ENCODE results near the gene NCF1.
"Not testable (repeated sequence)": the region's sequence is repeated elsewhere in the genome, so short reads cannot be mapped to it uniquely, and the experiment has no call there.

Gene NCF1

DNA sequence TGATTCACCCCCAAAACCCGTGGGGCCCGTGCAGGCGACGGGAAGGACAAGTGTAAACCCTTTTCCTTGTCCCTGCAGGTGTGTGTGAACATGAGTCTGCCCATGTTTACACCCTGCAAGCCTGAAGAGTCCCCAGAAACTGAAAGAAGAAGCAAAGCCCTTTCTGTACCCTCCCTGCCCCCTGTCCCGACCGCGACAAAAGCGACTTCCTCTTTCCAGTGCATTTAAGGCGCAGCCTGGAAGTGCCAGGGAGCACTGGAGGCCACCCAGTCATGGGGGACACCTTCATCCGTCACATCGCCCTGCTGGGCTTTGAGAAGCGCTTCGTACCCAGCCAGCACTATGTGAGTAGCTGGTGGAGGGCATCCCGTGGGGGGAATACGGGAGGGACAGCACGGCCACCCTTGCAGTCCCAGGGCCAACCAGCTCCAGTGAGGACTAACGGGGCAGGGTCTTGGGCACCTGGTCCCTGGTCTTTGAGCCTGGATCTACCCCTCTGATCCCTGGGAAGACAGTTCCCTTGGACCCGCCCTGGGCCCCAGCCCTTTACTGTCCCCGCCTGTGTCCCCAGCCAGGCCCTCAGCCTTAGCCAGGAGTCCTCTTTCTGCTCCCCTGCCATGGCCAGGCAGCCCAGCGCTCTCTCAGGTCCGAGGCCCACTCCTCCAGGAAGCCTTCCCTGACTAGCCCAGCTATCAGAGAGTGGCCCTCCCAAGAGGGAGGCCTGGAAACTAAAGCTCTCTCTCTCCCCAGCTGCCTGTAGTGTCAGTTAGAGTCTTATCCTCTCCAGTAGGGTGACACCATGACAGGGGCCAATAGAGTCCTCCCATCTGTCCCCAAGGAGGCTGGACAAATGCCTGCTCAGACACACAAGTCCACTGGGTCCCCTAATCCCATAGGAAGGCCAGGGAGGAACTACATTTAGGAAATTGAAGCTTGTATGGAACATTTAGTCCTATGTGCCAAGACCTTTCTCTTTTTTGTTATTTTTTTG, at the start of gene NCF1:
NCF1 (plus strand) TSS at position 252 of the 991 bp plus-strand sequence; CDS start at position 273, 21 bp downstream.
- DNase-seq (ENCODE audit: low spot score), result not testable (repeated sequence)

DNA sequence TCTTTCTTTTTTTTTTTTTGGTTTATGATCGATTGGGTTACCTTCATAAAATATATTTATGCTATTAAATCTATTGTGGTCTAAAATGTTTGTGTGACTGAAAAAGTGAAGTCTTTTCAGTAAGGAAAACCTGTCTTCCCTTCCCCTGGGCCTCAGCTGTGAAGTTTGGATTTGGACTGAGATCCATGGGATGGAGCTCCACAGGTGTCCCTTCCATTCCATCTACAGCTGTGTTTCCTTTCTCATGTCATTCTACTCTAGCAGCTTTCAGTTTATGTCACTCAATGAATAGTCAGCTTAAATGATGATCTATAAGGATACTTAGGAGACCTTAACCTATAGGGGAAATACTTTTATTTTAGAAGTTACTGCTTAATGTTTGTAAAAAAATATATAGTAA, 48.0 kb upstream of the NCF1 start:
- DNase-seq (ENCODE audit: low spot score), result no peak

DNA sequence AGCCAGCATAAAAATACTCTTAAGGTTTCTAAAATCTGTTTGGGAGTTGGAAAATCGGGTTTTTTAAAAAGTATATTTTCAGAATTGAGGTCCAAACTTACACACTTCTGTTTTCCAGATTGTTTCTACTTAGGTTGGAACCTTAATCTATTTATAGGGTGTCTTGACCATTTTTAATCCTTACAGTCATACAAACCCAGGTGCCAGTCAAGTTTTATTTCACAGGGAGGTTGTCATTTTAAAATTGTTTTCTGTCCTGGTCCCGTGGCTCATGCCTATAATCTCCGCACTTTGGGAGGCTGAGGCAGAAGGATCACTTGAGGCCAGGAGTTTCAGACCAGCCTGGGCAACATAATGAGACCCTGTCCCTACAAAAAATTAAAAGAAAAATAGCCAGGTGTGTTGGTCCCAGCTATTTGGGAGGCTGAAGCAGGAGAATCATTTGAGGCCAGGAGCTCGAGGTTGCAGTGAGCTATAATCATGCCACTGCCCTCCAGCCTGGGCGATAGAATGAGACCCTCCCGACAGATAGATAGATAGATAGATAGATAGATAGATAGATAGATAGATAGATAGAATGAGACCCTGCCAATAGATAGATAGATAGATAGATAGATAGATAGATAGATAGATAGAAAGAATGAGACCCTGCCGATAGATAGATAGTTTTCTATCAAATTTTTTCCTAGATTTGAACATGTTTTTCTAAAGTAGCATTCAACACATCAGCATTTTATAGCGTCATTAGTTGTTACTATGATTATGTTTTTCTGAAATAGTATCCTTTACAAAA, 47.3 kb upstream of the NCF1 start:
- DNase-seq (ENCODE audit: low spot score), result no peak

DNA sequence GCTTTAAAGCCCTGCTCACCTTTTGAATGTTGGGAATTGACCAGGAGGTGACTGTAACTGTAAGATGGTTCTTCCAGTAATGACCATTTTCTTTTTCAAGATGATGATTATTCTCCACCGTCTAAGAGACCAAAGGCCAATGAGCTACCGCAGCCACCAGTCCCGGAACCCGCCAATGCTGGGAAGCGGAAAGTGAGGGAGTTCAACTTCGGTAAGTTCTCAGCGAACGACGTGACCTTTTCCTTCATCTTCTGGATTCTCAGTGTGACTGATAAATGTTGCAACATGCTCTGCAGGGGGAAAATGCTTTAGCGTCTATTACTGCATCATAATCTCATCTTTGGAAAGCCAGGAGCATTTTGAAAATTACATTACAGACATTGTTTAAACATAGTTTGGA, 45.1 kb upstream of the NCF1 start:
- DNase-seq (ENCODE audit: low spot score), result not testable (repeated sequence)

DNA sequence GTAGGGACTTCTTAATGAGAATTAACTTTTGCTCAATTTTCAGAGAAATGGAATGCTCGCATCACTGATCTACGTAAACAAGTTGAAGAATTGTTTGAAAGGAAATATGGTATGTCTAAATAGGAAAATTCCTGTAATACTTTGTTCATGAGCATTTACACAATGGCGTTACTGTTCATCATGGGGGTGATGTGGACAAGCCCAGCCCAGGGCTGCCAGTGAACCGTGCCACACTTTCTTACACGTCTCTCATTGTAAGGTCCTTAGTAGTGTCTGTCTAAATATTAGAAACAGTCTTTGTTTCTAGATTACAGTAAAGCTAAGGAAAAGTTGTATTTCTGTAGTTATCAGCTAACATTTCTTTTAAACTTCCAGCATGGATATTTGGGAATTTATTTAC, 43.6 kb upstream of the NCF1 start:
- not testable (repeated sequence) for DNase-seq (ENCODE audit: low spot score)

DNA sequence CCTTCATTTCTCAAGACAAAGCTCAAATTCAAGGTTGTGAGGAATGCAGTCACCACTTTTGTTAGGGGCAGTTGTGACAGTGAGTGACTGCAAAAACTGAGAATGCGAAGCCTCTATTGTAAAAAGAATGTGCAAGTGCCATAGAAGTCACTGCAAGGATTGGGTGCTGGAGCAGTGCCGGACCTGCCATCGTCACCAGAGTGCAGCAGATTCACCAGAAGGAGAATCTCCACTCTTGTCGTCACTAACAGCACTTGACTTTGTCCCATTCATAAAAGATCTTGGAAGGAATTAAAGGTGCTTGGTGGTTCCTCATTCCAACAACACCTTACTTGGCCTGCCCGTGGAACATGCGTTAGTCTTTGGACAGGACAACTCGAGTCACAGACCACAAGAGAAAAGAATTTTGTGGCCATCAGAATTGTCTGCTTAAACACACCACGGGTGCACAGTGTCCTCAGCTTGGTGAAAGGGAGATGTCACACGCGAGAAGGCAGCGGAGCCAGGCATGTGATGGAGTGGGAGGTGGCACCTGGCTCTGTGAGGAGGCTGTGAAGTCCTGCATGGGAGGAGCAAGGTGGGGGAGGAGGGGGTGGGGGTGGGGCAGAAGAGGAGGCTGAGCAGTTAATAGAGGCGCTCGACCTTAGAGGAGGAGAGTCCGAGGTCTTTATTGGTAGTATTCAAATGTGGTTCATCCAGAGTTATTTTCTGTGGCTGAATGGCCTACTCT, 33.7 kb upstream of the NCF1 start:
- not testable (repeated sequence) for DNase-seq (ENCODE audit: low spot score)

DNA sequence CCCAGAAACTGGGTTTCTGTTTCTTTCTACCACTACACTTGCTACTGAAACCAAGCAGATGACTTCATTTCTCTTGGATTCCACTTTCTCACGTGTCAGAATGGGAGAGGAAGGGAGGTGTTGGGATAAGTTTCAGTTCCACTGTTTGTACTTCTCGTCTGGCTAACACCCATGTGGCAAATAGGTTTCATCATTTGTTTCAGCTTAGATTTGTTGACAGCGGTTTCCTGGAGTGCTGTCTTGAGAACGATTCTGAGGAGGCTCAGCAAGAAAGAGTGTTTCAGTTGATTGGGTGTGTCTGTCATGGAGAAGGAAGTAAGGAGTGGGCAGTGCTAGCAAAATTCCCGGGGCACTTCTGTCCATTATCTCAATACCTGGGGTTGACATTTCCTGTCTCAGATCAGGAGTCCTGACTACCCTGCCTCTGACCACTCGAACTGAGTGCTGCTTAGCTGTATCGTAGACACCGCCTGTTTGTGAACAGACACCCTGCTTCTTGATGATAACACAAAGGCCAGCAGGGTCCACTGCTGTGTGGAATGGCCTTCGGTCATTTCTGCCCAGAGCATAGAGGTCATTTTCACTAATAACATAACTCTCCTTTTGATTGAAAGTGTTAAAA, 29.8 kb upstream of the NCF1 start:
- not testable (repeated sequence) for DNase-seq (ENCODE audit: low spot score)

DNA sequence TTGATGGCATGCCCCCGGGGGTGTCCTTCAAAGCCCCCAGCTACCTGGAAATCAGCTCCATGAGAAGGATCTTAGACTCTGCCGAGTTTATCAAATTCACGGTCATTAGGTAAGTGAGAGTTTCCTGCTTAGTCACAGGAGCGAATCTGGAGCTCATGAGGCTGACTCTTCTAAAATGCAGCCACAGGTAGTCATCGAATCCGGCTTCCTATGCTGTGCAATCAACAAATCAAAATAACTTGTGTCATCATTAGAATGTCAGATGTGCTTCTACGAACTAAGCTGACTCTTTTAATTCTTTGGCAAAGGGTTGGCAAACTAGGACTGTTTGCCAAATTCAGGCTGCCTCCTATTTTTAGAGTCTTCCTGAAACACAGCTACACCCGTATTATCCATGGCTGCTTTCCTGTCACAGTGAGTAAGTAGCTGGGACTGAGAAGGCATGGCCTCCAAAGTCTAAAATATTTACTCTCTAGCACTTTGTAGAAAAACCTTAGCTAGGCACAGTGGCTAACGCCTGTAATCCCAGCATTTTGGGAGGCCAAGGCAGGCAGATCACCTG, 19.8 kb upstream of the NCF1 start:
- DNase-seq (ENCODE audit: low spot score), result not testable (repeated sequence)

DNA sequence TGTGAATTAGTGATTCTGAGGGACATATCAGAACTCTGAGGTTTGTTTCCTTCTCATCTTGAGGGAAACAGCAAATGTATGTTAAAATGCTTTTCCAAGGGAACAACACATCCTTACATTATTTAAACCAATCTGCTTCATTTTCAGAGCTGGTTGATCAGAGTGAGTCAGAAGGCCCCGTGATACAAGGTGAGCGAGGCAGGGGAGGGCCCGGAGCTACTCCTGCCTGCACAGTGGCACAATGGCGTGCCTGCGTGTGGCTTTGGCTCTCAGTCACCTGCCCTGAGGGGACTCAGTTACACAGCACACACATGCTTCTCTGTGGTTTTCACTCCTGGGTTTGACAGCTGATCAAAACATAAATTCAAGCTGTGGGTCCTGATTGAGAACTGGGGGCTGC, 17.1 kb upstream of the NCF1 start:
- DNase-seq (ENCODE audit: low spot score), result not testable (repeated sequence)

DNA sequence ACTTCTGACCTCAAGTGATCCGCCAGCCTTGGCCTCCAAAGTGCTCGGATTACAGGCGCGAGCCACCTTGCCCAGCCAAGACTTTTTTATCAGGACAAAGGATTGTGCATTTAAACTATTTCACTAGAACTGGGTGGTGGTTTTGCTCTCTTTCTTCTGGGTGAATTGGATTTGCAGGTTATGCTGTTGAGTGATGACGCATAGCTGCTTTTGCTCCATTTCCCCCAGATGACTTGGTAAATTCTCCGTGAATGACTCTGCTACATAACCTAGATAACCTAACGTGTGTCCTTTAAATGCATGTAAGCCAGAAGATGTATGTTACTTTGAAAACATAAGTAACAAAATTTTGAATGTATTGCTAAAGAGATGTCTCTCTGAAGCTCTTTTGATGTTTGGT, 15.5 kb upstream of the NCF1 start:
- not testable (repeated sequence) for DNase-seq (ENCODE audit: low spot score)

DNA sequence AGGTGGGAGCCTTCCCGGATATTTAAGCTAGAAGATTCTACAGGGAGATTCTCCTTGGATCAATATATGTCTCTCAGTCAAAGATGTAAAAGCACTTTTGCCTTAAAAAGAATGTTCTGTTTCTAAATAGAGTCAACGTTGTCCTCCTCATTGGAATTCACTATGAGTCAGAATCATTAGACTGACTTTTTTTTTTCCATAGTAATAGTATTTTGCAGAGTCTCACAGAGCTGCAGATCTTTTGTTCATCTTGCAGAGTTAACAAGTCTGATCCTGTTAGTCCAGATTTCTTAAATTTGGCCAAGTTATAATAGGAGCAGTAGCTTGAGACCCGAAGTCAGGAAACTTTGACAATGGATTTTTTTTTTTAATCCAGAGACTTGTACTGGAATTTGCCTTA, 14.8 kb upstream of the NCF1 start:
- not testable (repeated sequence) for DNase-seq (ENCODE audit: low spot score)

DNA sequence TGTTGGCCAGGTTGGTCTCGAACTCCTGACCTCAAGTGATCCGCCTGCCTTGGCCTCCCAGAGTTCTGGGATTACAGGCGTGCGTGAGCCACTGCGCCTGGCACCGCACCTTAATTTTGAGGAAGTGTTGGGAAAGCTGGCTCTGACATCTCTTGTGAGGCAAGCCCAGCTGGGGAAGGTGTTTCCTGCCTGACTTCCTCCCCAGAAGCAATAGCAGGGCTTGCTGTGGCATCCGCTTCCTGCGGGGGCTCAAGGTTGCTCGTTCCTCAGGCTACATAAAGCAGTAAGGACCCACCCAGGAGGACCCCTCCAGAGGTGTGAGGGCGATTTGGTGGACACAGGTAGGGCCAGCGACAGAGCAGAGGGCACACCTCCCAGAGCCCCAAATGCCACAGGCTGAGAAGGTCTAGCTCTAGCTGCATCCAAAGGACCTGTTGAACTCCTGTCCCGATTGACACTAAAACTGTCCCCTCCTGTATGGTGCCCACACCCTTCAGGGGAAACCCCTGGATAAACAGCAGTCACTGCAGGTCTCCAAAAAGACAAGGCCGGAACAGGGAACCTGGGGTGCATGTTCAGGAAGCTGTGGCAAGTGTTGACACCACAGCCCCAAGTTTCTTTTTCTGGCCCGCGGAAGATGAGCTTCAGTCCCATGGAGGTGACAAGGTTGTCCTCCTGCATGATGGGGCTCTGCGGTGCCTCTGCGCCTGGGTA, 8.4 kb upstream of the NCF1 start:
- DNase-seq (ENCODE audit: low spot score), result not testable (repeated sequence)

DNA sequence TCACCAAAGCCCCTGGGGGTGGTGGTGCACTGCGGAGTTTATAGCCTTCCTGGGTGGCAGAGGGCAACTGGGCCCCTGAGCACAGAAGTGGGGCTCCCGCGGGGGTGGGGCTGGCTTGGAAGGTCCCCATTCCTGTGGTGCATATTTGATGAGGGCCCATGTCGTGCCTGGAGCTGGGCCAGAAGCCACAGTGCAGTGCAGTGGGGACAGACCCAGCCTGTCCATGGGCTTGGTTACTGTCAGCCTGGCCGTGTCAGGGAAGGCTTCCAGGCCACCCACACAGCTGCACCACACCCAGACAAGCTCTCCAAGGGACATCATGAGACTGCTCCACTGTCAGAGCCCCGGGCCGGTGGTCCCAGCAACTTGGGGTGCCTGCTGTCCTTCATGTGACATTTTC, 7.3 kb upstream of the NCF1 start:
- not testable (repeated sequence) for DNase-seq (ENCODE audit: low spot score)

DNA sequence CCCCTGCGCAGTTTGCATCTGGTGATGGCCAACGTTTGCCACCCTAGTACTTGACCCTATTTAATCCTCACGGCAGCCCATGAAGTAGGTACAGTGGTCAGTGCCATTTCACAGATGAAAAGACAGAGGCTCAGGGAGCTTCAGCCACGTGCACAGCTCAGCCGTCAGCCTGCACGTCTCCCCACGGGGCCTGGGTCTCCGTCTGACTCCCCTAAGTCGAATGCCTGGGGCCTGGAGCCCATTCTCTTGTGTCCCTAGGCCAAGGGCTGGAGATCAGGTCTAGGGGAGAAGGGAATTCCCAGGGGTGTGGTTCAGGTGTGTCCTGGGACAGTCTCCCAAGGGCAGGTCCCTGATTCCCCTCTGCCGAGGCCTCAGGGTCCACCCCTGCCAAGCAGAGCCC, 6.8 kb upstream of the NCF1 start:
- not testable (repeated sequence) for DNase-seq (ENCODE audit: low spot score)

DNA sequence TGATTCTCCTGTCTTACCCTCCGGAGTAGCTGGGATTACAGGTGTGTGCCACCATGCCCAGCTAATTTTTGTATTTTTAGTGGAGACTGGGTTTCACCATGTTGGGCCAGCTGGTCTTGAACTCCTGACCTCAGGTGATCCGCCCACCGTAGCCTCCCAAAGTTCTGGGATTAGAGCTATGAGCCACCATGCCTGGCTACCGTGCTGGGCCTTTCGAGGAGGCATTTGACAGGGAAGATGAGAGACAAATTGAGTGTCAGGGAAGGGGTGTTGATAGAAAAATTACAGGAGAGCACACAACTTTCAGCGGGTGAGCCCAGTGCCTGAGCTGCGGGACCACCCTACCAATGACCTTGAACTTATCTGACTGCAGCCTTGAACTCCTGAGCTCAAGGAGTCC, 3.7 kb upstream of the NCF1 start:
- not testable (repeated sequence) for DNase-seq (ENCODE audit: low spot score)

DNA sequence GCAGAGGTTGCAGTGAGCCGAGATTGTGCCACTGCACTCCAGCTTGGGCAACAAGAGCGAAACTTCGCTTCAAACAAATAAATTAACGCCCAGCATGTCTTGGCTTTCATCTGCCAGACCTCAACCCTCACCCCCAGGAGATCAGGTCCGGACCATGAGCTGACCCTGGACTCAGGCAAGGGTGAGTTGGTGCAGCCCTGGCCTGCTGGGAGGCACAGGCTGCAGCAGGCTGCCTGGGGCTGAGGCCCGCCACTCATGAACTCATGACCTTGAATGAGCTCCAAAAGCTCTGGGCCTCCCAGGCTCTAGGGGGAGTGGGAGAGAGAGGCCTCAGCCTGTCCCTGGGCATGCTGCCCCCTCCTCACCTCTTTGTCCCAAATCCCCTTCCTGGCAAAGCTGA, 1.7 kb upstream of the NCF1 start:
- DNase-seq (ENCODE audit: low spot score), result not testable (repeated sequence)

DNA sequence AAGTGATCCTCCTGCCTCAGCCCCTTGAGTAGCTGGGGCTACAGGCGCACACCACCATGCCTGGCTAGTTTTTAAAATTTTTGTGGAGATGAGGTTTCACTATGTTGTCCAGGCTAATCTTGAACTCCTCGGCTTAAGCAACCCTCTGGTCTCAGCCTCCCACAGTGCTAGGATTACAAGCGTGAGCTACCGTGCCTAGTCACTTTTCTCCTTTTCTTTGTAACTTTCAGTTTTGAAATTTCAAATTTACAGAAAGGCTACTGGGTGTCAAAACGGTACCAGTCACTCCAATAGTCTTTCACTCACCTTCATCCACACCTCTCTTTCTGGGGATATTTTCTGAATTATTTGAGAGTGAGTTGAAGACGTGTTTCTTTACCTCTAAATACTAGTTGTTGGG, 1.3 kb downstream of the NCF1 start:
- not testable (repeated sequence) for DNase-seq (ENCODE audit: low spot score)

DNA sequence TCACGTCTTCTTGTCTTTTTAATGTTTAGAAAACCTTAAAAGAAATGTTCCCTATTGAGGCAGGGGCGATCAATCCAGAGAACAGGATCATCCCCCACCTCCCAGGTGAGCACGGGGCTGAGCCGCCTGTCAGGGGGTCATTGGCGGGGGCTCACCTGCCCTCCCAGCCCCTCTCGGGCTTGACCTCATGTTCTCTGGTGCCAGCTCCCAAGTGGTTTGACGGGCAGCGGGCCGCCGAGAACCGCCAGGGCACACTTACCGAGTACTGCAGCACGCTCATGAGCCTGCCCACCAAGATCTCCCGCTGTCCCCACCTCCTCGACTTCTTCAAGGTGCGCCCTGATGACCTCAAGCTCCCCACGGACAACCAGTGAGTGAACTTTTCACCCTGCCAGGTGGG, 5.2 kb downstream of the NCF1 start:
- DNase-seq (ENCODE audit: low spot score), result not testable (repeated sequence)

DNA sequence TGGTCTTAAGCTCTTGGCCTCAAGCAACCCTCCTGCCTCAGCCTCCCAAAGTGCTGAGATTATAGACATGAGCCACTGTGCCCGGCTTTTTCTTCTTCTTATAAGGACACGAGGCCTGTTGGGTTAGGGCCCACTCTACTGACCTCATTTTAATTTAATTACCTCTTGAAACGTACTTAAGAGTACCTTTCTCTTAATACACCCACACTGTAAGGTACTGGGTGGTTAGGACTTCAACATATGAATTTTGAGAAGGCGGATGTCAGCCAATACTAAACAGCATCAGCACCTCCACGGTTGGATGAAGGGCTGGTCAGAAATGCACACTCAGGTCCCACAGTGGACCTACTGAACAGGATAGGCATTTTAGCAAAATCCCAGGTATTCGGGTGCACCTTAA, 7.9 kb downstream of the NCF1 start:
- DNase-seq (ENCODE audit: low spot score), result not testable (repeated sequence)

DNA sequence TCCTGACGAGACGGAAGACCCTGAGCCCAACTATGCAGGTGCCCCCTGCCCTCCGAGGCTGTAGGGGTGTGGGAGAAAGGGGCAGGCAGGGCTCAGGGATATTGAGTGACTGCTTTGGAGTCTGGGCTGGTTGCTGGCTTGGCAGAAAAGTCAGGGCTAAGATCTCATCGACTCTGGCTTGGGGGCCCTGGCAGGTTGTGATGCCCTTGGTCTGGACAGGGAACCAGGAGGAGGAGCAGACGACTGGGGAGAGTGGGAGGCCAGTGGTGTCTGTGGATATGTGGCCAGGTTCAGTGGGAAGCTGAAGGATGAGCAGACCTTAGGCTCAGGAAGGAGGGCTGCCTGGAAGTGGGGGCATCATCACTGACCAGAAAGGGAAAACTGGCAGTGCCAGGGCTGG, 9.8 kb downstream of the NCF1 start:
- not testable (repeated sequence) for DNase-seq (ENCODE audit: low spot score)

Data from cerebellar cortex (tissue), 1 donor.